HG03378 (cell line): ENCODE data around the gene COX6A1.
"Not testable (repeated sequence)": the region's sequence is repeated elsewhere in the genome, so short reads cannot be mapped to it uniquely, and the experiment has no call there.

ENCODE experiments used
- ATAC-seq: cut with Tn5 transposase; IDR thresholded peaks from one replicate; pipeline ENCODE4 v1.9.1; 2021; ENCODE audit warnings: mild to moderate bottlenecking, moderate library complexity; ENCODE audit not compliant: unreplicated experiment

Gene COX6A1

GRCh38 chr12:120466560-120467315 lies 28.8 kb downstream of the COX6A1 start:
- no peak for ATAC-seq

DNA sequence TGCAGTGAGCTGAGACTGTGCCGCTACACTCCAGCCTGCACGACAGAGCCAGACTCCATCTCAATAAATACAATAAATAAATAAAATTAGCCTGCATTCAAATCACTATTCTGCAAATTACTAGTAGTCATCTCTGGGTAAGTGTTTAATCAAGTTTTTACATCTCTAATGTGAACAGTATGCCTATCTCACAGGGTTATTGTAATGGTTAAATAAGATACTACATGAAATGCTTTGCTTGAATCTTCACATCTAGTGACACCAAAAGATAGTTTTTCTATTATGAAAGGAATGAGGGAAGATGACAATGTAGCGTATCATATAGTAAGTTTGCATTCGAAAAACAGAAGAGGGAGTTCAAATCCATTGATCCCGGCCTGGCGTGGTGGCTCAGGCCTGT lies 29.5 kb downstream of the COX6A1 start:
- no peak for ATAC-seq

GRCh38 chr12:120468325-120468820 lies 30.5 kb downstream of the COX6A1 start:
- no peak for ATAC-seq

- no peak for ATAC-seq
Observed at GRCh38 chr12:120468821-120469449, 31.0 kb downstream of the COX6A1 start.

GRCh38 chr12:120469450-120470149 lies 31.7 kb downstream of the COX6A1 start, which contains the start of gene SRSF9:
SRSF9 (minus strand) TSS chr12:120469748; CDS start chr12:120469609, 139 bp downstream.
- ATAC-seq = peak; percentile 80

- ATAC-seq = peak; percentile 20
Observed at GRCh38 chr12:120470150-120470784, 32.4 kb downstream of the COX6A1 start.

DNA sequence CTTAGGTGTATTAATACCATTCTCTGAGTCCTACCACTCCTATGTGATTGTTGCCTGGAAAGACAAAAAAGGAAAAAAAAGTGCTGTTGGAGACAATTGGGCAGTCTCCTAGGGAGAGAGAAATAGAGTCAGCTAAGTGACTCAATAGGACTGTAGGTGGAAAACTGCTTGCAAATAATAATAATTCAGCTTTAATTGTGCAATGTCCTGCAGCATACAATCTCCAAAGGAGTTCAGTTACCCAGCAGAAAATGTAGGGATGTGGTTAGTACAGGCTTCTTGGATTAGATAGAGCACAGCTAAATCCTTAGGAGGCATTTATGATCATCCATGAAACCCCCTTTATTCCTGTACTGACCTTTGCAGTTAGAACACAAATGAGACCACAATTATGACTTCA lies 34.6 kb downstream of the COX6A1 start:
- no peak for ATAC-seq

DNA sequence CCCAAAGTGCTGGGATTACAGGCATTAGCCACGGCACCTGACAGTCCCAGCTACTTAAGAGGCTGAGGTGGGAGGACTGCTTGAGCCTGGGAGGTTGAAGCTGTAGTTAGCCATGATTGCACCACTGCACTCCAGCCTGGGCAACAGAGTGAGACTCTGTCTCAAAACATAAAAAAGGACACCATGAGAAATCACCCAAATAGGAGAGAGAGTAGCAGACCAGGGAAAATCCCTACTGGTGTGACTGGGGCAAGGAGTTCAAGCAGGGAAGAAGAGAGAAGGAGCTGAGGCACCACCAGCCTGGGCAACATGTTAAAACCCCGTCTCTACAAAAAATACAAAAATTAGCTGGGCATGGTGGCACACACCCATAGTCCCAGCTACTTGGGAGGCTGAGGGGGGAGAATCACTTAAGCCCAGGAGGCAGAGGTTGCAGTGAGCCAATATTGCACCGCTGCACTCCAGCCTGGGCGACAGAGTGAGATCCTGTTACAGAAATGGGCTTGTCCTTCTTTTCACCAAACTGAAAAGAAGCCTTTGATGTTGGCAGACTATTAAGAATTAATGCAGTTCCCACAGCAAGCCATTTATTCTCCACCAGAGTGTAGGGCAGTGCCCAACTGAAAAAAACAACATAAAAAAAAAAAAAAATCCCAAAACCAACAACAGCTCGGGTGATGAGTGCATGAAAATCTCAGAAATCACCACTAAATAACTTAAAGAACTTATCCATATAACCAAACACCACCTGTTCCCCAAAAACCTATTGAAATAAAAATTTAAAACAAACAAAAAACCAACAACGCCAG lies 36.1 kb downstream of the COX6A1 start:
- ATAC-seq = no peak

- ATAC-seq = no peak
Observed at GRCh38 chr12:120474616-120474960, 36.7 kb downstream of the COX6A1 start.

DNA sequence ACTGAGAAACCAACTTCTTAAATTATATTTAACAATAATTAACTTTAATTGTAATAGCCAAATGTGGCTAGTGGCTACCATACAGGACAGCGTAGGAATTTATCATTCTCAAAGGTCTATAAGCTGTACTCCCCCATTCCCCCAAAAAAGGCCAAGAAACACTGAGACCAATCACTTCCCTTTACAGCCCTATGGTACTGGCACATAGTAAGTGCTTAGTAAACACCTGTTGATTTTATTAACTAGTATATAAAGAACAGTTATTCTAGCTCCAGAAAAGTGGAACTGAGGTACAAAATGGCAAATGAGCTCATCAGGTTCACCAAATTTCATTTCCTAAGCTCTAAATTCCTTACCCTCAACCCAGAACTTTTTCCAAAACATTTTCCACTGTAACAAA lies 37.7 kb downstream of the COX6A1 start:
- ATAC-seq = no peak

GRCh38 chr12:120479458-120479857 lies 41.5 kb downstream of the COX6A1 start:
- no peak for ATAC-seq

DNA sequence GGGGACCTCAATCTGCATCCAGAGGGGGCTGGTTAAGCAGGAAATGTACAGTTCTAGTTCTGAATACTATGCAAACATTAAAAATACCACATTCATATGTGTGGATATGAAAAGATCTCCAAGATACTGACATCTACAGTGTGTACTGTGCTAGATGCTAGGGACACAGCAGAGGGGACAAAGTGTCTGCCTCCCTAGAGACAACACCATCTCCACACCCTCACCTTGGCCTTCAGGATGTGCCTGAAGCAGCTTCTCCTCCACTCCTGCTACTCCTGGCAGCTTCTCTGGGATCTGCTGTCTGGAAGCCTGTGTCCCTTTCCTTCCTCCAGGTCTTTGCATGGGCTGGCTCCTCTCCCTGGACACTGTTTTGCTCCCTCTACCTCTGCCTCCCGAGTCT lies 42.3 kb downstream of the COX6A1 start:
- ATAC-seq = no peak

GRCh38 chr12:120481022-120481767 lies 43.3 kb downstream of the COX6A1 start:
- ATAC-seq = no peak

DNA sequence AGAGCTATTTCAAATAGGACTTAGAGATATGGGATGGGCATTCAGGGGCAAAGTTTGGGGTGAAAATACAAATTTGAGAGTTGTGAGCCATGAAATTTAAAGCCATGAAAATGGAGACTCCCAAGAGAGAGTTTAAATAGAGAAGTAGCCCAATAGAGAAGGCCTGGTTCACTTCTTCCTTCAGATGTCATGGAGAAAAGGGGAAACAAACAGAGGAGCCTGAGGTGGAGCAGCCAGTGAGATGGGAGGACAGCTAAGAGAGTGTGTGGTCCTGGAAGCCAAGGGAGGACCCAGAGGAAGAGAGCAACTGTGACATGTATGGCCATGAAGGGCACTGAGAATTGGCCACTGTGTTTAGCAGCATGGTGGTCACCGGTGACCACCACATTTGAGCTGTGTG lies 45.7 kb downstream of the COX6A1 start:
- ATAC-seq = no peak

- no peak for ATAC-seq
Observed at GRCh38 chr12:120485961-120486881, 48.3 kb downstream of the COX6A1 start.

- not testable (repeated sequence) for ATAC-seq
Observed at GRCh38 chr12:120487552-120487951, 49.6 kb downstream of the COX6A1 start.

DNA sequence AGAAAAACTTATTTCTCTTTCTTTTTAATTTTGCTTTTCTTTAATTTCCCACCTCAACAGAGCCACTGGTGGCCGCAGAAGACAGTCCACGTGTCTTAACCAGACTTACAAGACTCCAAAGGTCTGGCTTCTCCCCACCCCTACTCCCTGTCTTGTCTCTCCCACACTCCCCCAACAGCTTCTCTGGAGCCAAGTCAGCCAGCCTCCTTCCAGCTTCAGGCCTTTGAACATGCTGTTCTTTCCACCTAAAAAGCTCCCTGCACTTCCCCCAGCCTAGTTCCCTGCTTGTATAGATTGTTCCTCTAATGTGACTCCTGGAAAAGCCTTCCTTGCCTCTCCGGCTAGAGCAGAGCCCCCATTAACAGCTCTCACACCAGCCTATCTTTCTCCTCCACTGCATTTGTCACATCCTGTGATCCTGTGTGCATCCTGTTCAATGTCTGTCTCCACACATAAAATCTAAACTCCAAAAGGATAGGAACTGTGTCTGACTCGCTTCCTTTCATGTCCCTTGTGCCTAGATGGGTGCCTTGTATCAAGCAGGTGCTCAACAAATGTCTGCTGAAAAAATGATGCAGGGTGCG lies 50.2 kb downstream of the COX6A1 start:
- no peak for ATAC-seq

DNA sequence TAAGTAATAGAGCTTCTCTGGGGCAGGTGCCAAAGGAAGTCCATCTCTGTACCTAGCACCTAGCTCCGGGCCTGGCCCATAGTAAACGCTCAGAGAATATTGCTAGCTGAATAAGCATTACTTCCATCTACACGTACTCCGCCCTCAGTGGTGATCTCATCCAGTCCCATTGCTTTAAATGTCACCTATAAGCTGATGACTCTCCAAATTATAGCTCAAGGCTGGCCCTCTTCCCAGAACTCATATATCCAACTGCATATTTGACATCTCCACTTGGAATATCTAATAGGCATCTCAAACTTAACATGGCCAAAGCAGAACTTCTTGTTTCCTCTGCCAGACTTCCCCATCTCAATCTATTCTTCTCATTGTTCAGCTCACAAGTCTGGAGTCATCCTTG lies 51.1 kb downstream of the COX6A1 start:
- no peak for ATAC-seq
